ENCODE results near the gene FILIP1L. TPM values are rescaled to one million over a fixed set of nuclear protein-coding genes. Genes with fewer than 3 reads are reported as not detected.

The FILIP1L gene
- total and polyA plus RNA-seq, 2 of the 8 experiments (the other 6 are each of a cell fraction or from before 2014, with no cell fraction given), result 0.06 to 0.09 TPM

- Histone ChIP-seq H2BK12ac (ENCODE audit: low read depth, low read length) (no peak overlapping the region), H3K9ac (replicated peaks in 1 of 4; ENCODE audit: extremely low read depth in 1 of 4, low read depth in 3 of 4, low read length in 3 of 4) (no peak overlapping the region), H3K27me3 (replicated peaks in 1 of 4; ENCODE audit: control insufficient read depth in 3 of 4, extremely low read depth in 1 of 4, insufficient read depth in 3 of 4, low read length in 3 of 4) (no peaks in the 10 kb centered on the region), H3K4ac (replicated peaks; ENCODE audit: insufficient read length, low read depth, low read length) (no peak overlapping the region), H3K4me3 (ENCODE audit: extremely low read depth in 1 of 4, insufficient read depth in 2 of 4, low read depth in 3 of 4, low read length in 4 of 4) (no peak overlapping the region), H3K14ac (ENCODE audit: insufficient read length) (no peak overlapping the region), H2BK15ac (ENCODE audit: low read length) (no peak overlapping the region), H3K36me3 (ENCODE audit: control insufficient read depth in 2 of 4, insufficient read depth in 4 of 4, low read length in 3 of 4) (peaks cover 0 to 4% (median 0%) of the 10 kb centered on the region in 4 experiments; a peak in 1 of 8 replicates), H2AK5ac (ENCODE audit: low read depth, low read length) (no peak overlapping the region), H3K23me2 (ENCODE audit: low read depth, low read length) (no peaks in the 10 kb centered on the region), H4K8ac (ENCODE audit: extremely low read depth, insufficient read depth, low read length) (no peak overlapping the region), H4K20me1 (replicated peaks in 1 of 2; ENCODE audit: control insufficient read depth in 1 of 2, insufficient read depth in 2 of 2, low read length in 2 of 2) (no peaks in the 10 kb centered on the region), H3K56ac (replicated peaks; ENCODE audit: insufficient read length, low read depth, low read length) (no peak overlapping the region), H3K79me2 (ENCODE audit: control insufficient read depth in 1 of 2, insufficient read depth in 2 of 2, low read length in 2 of 2) (peaks cover 0 to 13% of the 10 kb centered on the region in 2 experiments; a peak in 2 of 4 replicates), H3K79me1 (ENCODE audit: low read depth, low read length) (no peaks in the 10 kb centered on the region; the same call in 1 of the 2 replicates), H3K18ac (ENCODE audit: extremely low read depth, low read length) (no peak overlapping the region), H3K4me1 (replicated peaks in 1 of 4; ENCODE audit: control insufficient read depth in 3 of 4, insufficient read depth in 4 of 4, low read length in 3 of 4) (peaks cover 0 to 10% (median 3%) of the 10 kb centered on the region in 4 experiments; a peak in 4 of 7 replicates), H2BK5ac (ENCODE audit: low read depth, low read length) (no peak overlapping the region), H4K5ac (ENCODE audit: insufficient read length, low read depth, low read length) (no peak overlapping the region), H4K91ac (replicated peaks; ENCODE audit: insufficient read length, low read length) (no peak overlapping the region), H2BK20ac (ENCODE audit: low read length) (no peak overlapping the region), H2AFZ (ENCODE audit: low read length) (no peak overlapping the region), H2BK120ac (replicated peaks; ENCODE audit: low read depth, low read length) (no peak overlapping the region), H3K4me2 (ENCODE audit: insufficient read depth in 1 of 2, low read depth in 2 of 2, low read length in 2 of 2) (no peak overlapping the region), H3K9me3 (ENCODE audit: insufficient read depth in 2 of 2, low read depth in 1 of 2, low read length in 1 of 2) (no peaks in the 10 kb centered on the region), H3K27ac (ENCODE audit: low read depth, low read length) (no peak overlapping the region), H3K23ac (ENCODE audit: insufficient read length) (no peak overlapping the region)
- DNase-seq (ENCODE audit: low read depth in 1 of 2, low spot score in 2 of 2) (no peak), FAIRE-seq (no peak)
- ChIA-PET CTCF (ENCODE audit: partially characterized antibody) (no interaction called here), POLR2A (ENCODE audit: partially characterized antibody) (interaction anchor here (0.9 kb wide), 1 partner anchor 15 kb away, joined by 3 read pairs; no protein-coding TSS in a partner anchor)
- TF ChIP-seq CEBPB (IDR thresholded peaks at IDR 0.05; ENCODE audit: low read depth, low read length) (no peak), EP300 (IDR thresholded peaks at IDR 0.05; ENCODE audit: borderline replicate concordance in 1 of 2, low read depth in 2 of 2, low read length in 2 of 2) (no peak), EGR1 (IDR thresholded peaks at IDR 0.05; ENCODE audit: borderline replicate concordance, low read depth, low read length) (no peak), CBX5 (IDR thresholded peaks at IDR 0.05; ENCODE audit: low read depth, low read length) (no peak), SP2 (IDR thresholded peaks at IDR 0.05; ENCODE audit: low read length) (no peak), KDM1A (IDR thresholded peaks at IDR 0.05; ENCODE audit: borderline replicate concordance, low read length) (no peak), SUZ12 (IDR thresholded peaks at IDR 0.05; ENCODE audit: low read length) (no peak), NRF1 (IDR thresholded peaks at IDR 0.05; ENCODE audit: low read depth, low read length) (no peak)
- 97% methylated on average over 4 of the region's 4 CpGs; no CpG with 5 or more reads in 1 of the 2 experiments for WGBS, 2 experiments (ENCODE audit: extremely low coverage in 1 of 2, insufficient coverage in 1 of 2, insufficient read length in 1 of 2, insufficient replicate concordance in 2 of 2, low coverage in 1 of 2, low lambda C conversion rate in 2 of 2, missing lambda C conversion rate in 1 of 2)
These were observed 179.1 kb downstream of the FILIP1L start for GRCh38 chr3:99934975-99935797.

All from H1 (cell line).